Spleen (tissue), 7 donors: ENCODE results near the gene TK1.

Source experiments
- CTCF ChIP-seq, 11 experiments: fragments of 200-600 bp in 7 of 11; fragments of 450-650 bp in 4 of 11; sonication (generic) in 4 of 11; IDR thresholded peaks in 8 of 11; conservative IDR thresholded peaks in 3 of 11; 1 replicate in 7 of 11; 2 replicates in 4 of 11; pipeline versions ENCODE4 v1.4.0 to v1.8.0; 2016 to 2021; ENCODE audit warnings: antibody characterized with exemption in 11 of 11, inconsistent platforms in 4 of 11, mild to moderate bottlenecking in 1 of 11
- POLR2A ChIP-seq, 3 donors: fragments of 450-650 bp; IDR thresholded peaks; one replicate each; pipeline ENCODE4 v1.5.1; 2017; ENCODE audit warnings: antibody characterized with exemption in 3 of 3, mild to moderate bottlenecking in 1 of 3
- donor health status: DM: no; HTN: no; CAD: no; lungs with moderate emphysema.
- donor health status: DM: no; HTN: no; CAD: no.
- donor health status: DM: no; HTN: no; CAD: no.

- no peak for TF ChIP-seq POLR2A (IDR thresholded peaks at IDR 0.05)
- TF ChIP-seq CTCF (IDR thresholded peaks at IDR 0.05 in 8 of 11, conservative IDR thresholded peaks at IDR 0.05 in 3 of 11) = no peak
Observed at GRCh38 chr17:78233678-78234077, 46.8 kb upstream of the TK1 start.
